ENCODE measurements around the gene FHIT. TPM values are rescaled to one million over a fixed set of nuclear protein-coding genes. Genes with fewer than 3 reads are reported as not detected.
A peak's percentile ranks its signal among the peaks of the same experiment; 100 is the strongest.

FHIT gene
- total and polyA plus RNA-seq, 2 experiments from 2014 or later, result 0.22 to 0.90 TPM

DNA sequence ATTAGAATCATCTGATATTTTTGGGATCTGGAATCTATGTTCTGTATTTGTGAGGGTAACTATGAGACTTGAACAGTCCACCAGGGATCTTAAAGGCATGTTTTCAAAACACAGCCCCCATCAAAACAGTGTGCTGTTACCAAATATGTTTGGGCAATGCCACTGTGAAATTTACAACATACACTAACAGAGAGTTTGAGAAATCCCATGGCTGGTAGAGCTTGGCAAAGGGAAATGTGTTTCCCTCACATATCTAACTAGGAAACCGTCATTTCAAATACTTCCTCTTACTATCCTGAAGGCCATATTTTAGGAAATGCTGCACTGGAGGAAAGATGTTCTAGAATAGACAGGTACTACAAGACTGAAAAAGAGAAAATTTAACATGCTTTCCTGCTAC is 607.4 kb downstream of the FHIT start:
- Histone ChIP-seq H4K20me1 (ENCODE audit: insufficient read depth) (no peaks in the 10 kb centered on the region), H3K4me3 (no peak overlapping the region)
- in situ Hi-C loops (cut with MboI), result no loop called here

DNA sequence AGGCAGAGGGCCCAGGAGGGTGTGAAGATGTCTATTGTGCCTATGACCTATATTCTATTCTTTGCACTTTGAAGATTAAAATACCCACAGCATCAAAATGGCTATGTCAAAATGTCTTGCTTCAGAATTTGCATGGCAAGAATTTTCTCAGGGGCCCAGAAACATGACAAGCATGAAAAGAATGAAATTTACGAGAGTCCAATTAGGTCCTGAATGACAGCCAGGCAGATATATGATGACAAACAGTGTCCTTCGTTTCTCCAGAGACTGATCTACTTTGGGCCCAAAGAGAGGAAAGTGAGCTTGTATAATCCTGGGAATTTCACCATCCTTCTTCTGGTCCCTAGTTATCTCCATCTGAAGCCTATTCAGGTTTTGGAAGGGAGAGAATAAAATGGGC is 609.9 kb downstream of the FHIT start:
- no peaks in the 10 kb centered on the region for H3K27me3 ChIP-seq (replicated peaks; ENCODE audit: insufficient read depth)
- no peaks in the 10 kb centered on the region for H4K20me1 ChIP-seq (ENCODE audit: insufficient read depth)
- in situ Hi-C loops (cut with MboI), result no loop called here
- H3K79me2 ChIP-seq (ENCODE audit: insufficient read depth), result no peaks in the 10 kb centered on the region
- no peaks in the 10 kb centered on the region for H3K4me1 ChIP-seq (ENCODE audit: insufficient read depth)
- no peak overlapping the region for H3K27ac ChIP-seq
- H3K36me3 ChIP-seq (ENCODE audit: low read depth), result no peaks in the 10 kb centered on the region
- no peak overlapping the region for H3K4me2 ChIP-seq (ENCODE audit: unreplicated experiment)
- 35% methylated on average over 2 of the region's 2 CpGs for WGBS, 2 experiments (ENCODE audit: low coverage in 1 of 2, low lambda C conversion rate in 2 of 2, missing lambda C conversion rate in 2 of 2)
- no peak overlapping the region for H3K9ac ChIP-seq
- H2AFZ ChIP-seq, result no peak overlapping the region
- no peaks in the 10 kb centered on the region for H3K9me2 ChIP-seq (ENCODE audit: insufficient read depth)
- H3K9me3 ChIP-seq (ENCODE audit: low read depth), result no peaks in the 10 kb centered on the region
- no peak for DNase-seq
- no peaks in the 10 kb centered on the region for H3F3A ChIP-seq (ENCODE audit: insufficient read depth)
- no peak overlapping the region for H3K4me3 ChIP-seq
- no peak for TF ChIP-seq EZH2 (IDR thresholded peaks at IDR 0.05; ENCODE audit: insufficient read depth, poor library complexity, severe bottlenecking)
- TF ChIP-seq EZH2phosphoT487 (IDR thresholded peaks at IDR 0.05; ENCODE audit: insufficient read depth, low read depth), result no peak

More for the DNA sequence above, 607.4 kb downstream of the FHIT start:
- 55 to 57% methylated on average over 1 of the region's 1 CpG for WGBS, 2 experiments (ENCODE audit: low coverage in 1 of 2, low lambda C conversion rate in 2 of 2, missing lambda C conversion rate in 2 of 2)
- Histone ChIP-seq H3K27ac (no peak overlapping the region), H3K9me3 (ENCODE audit: low read depth) (no peaks in the 10 kb centered on the region), H3F3A (ENCODE audit: insufficient read depth) (no peaks in the 10 kb centered on the region), H3K9me2 (ENCODE audit: insufficient read depth) (no peaks in the 10 kb centered on the region), H2AFZ (no peak overlapping the region), H3K27me3 (replicated peaks; ENCODE audit: insufficient read depth) (no peaks in the 10 kb centered on the region), H3K79me2 (ENCODE audit: insufficient read depth) (no peaks in the 10 kb centered on the region), H3K9ac (no peak overlapping the region), H3K4me1 (ENCODE audit: insufficient read depth) (no peaks in the 10 kb centered on the region), H3K36me3 (ENCODE audit: low read depth) (no peaks in the 10 kb centered on the region), H3K4me2 (ENCODE audit: unreplicated experiment) (no peak overlapping the region)
- TF ChIP-seq EZH2phosphoT487 (IDR thresholded peaks at IDR 0.05; ENCODE audit: insufficient read depth, low read depth) (no peak), EZH2 (IDR thresholded peaks at IDR 0.05; ENCODE audit: insufficient read depth, poor library complexity, severe bottlenecking) (no peak)
- DNase-seq, result no peak

DNA sequence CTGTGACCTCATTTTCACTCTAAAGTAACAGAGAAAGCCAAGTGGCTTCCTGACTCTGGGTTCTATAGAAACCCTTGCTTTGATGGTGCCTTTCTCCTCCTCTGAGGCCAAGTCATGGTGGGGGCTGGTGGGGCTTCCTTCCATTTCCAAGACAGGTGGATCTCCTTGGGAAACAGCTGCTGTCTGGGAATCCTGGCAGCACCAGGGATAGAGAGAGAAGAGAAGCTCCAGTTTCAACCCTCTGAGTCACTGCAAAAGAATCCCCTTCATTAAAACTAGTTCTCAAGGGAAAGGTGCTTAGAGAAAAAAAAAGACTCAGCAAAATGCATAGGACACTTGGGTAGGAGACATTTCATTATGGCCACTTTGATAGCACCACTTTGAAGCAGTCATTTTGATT is 614.4 kb downstream of the FHIT start:
- Histone ChIP-seq H3K4me3 (no peak overlapping the region), H3F3A (ENCODE audit: insufficient read depth) (no peaks in the 10 kb centered on the region), H3K27me3 (replicated peaks; ENCODE audit: insufficient read depth) (peaks cover 8% of the 10 kb centered on the region; the same call in 1 of the 2 replicates), H3K79me2 (ENCODE audit: insufficient read depth) (no peaks in the 10 kb centered on the region), H3K4me2 (ENCODE audit: unreplicated experiment) (no peak overlapping the region), H3K4me1 (ENCODE audit: insufficient read depth) (no peaks in the 10 kb centered on the region), H4K20me1 (ENCODE audit: insufficient read depth) (no peaks in the 10 kb centered on the region), H3K9me2 (ENCODE audit: insufficient read depth) (no peaks in the 10 kb centered on the region), H3K9me3 (ENCODE audit: low read depth) (no peaks in the 10 kb centered on the region), H3K36me3 (ENCODE audit: low read depth) (no peaks in the 10 kb centered on the region), H3K9ac (no peak overlapping the region), H3K27ac (no peak overlapping the region), H2AFZ (no peak overlapping the region)
- no peak for TF ChIP-seq EZH2 (IDR thresholded peaks at IDR 0.05; ENCODE audit: insufficient read depth, poor library complexity, severe bottlenecking)
- TF ChIP-seq EZH2phosphoT487 (IDR thresholded peaks at IDR 0.05; ENCODE audit: insufficient read depth, low read depth), result no peak
- in situ Hi-C loops (cut with MboI), result no loop called here
- peak; percentile 45 for DNase-seq

DNA sequence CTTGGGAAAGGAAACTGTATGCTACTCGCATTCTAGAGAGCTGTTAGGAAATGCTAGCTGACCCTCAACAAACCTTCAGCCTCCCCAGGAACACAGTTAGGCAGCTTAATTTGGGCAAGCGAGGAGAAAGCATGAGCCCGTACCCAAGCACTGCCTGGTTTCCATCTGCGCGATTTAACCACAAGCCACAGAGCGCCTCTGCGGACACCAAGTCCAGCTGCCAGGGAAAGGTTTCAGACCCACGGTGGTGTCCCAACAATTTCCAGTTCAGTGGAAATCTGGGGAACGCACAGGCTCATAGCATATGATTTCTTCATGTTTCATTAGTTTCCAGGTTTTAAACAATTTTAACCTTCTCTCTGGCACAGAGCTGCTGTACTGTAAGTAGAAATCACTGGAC is 617.6 kb downstream of the FHIT start:
- no peak overlapping the region for H3K27ac ChIP-seq
- no peak overlapping the region for H2AFZ ChIP-seq
- no peaks in the 10 kb centered on the region for H3K9me3 ChIP-seq (ENCODE audit: low read depth)
- H3K9ac ChIP-seq, result no peak overlapping the region
- peaks cover 8% of the 10 kb centered on the region for H3K27me3 ChIP-seq (replicated peaks; ENCODE audit: insufficient read depth)
- 56 to 60% methylated on average over 9 of the region's 9 CpGs for WGBS, 2 experiments (ENCODE audit: low coverage in 1 of 2, low lambda C conversion rate in 2 of 2, missing lambda C conversion rate in 2 of 2)
- H3K9me2 ChIP-seq (ENCODE audit: insufficient read depth), result no peaks in the 10 kb centered on the region
- H4K20me1 ChIP-seq (ENCODE audit: insufficient read depth), result no peaks in the 10 kb centered on the region
- H3K4me3 ChIP-seq, result no peak overlapping the region
- no peak for TF ChIP-seq EZH2phosphoT487 (IDR thresholded peaks at IDR 0.05; ENCODE audit: insufficient read depth, low read depth)
- no peak for TF ChIP-seq EZH2 (IDR thresholded peaks at IDR 0.05; ENCODE audit: insufficient read depth, poor library complexity, severe bottlenecking)
- no peaks in the 10 kb centered on the region for H3F3A ChIP-seq (ENCODE audit: insufficient read depth)
- no peaks in the 10 kb centered on the region for H3K79me2 ChIP-seq (ENCODE audit: insufficient read depth)
- no peak overlapping the region for H3K4me2 ChIP-seq (ENCODE audit: unreplicated experiment)
- H3K36me3 ChIP-seq (ENCODE audit: low read depth), result no peaks in the 10 kb centered on the region
- no peak for DNase-seq
- no peaks in the 10 kb centered on the region for H3K4me1 ChIP-seq (ENCODE audit: insufficient read depth)
- in situ Hi-C loops (cut with MboI), result no loop called here

DNA sequence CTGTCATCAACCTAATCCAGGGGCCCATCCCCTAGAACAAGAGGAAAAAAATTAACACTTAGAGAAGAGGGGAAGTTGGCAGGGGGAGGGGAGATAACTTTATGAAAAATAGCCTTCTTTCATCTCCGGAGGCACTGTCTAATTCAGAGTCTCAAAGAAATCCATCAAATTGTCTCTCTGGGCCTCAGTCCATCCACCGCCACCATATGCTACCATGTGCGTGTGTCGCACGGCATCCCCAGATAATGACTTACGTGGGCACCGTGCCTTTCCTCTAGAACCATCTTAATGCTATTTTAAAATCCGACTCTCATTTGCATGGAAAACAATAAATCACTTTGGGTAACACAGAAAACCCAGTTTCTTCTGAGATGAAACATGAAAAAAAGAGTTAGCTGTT is 619.7 kb downstream of the FHIT start:
- in situ Hi-C loops (cut with MboI), result no loop called here
- 76 to 79% methylated on average over 8 of the region's 8 CpGs for WGBS, 2 experiments (ENCODE audit: low coverage in 1 of 2, low lambda C conversion rate in 2 of 2, missing lambda C conversion rate in 2 of 2)
- Histone ChIP-seq H3K4me1 (ENCODE audit: insufficient read depth) (no peaks in the 10 kb centered on the region), H3K27ac (no peak overlapping the region), H3K36me3 (ENCODE audit: low read depth) (no peaks in the 10 kb centered on the region), H3K9me3 (ENCODE audit: low read depth) (no peaks in the 10 kb centered on the region), H3K9ac (no peak overlapping the region), H3K79me2 (ENCODE audit: insufficient read depth) (no peaks in the 10 kb centered on the region), H4K20me1 (ENCODE audit: insufficient read depth) (no peaks in the 10 kb centered on the region), H3F3A (ENCODE audit: insufficient read depth) (no peaks in the 10 kb centered on the region), H2AFZ (no peak overlapping the region), H3K27me3 (replicated peaks; ENCODE audit: insufficient read depth) (peaks cover 8% of the 10 kb centered on the region), H3K4me2 (ENCODE audit: unreplicated experiment) (no peak overlapping the region), H3K9me2 (ENCODE audit: insufficient read depth) (no peaks in the 10 kb centered on the region), H3K4me3 (no peak overlapping the region)
- no peak for DNase-seq
- TF ChIP-seq EZH2phosphoT487 (IDR thresholded peaks at IDR 0.05; ENCODE audit: insufficient read depth, low read depth) (no peak), EZH2 (IDR thresholded peaks at IDR 0.05; ENCODE audit: insufficient read depth, poor library complexity, severe bottlenecking) (no peak)

Measured in GM23248 (cell line).